ENCODE results near the gene ZNF772. TPM values are rescaled to one million over a fixed set of nuclear protein-coding genes. Genes with fewer than 3 reads are reported as not detected.

The ZNF772 gene
- total RNA-seq, 8 experiments from 2014 or later = 7.4 to 33.0 (median 19.7) TPM

GRCh38 chr19:57466489-57466888, 10.9 kb downstream of the ZNF772 start:
- ATAC-seq (replicated peaks in 6 of 8) = no peak
- H3K27ac ChIP-seq = no peak overlapping the region
- WGBS, 10 experiments = 76 to 100% (median 90%) methylated on average over 1 to 4 of the region's 5 CpGs; no CpG with 5 or more reads in 4 of the 10 experiments
- in situ Hi-C loops (cut with MboI; ENCODE audit: low pct_unique_long_range_greater_than_20kb in 2 of 9, low sequenced_read_pairs in 9 of 9, unreplicated experiment in 9 of 9) = no loop called here
- H3K4me1 ChIP-seq (replicated peaks in 1 of 2) = no peaks in the 10 kb centered on the region
- H3K4me3 ChIP-seq = no peak overlapping the region

GRCh38 chr19:57465680-57466381, 11.5 kb downstream of the ZNF772 start:
- in situ Hi-C loops (cut with MboI; ENCODE audit: low pct_unique_long_range_greater_than_20kb in 2 of 9, low sequenced_read_pairs in 9 of 9, unreplicated experiment in 9 of 9) = no loop called here
- ATAC-seq (replicated peaks in 6 of 8) = peak in 3 of 8 experiments; percentile 52 to 99 (median 77)
- no peak overlapping the region for H3K4me3 ChIP-seq
- H3K27ac ChIP-seq = no peak overlapping the region
- 14 to 100% (median 63%) methylated on average over 1 to 4 of the region's 5 CpGs; no CpG with 5 or more reads in 5 of the 10 experiments for WGBS, 10 experiments
- H3K4me1 ChIP-seq (replicated peaks in 1 of 2) = no peaks in the 10 kb centered on the region

GRCh38 chr19:57452307-57452706, 25.1 kb downstream of the ZNF772 start:
- in situ Hi-C loops (cut with MboI; ENCODE audit: low pct_unique_long_range_greater_than_20kb in 2 of 9, low sequenced_read_pairs in 9 of 9, unreplicated experiment in 9 of 9) = no loop called here
- no peak overlapping the region for H3K4me3 ChIP-seq
- H3K4me1 ChIP-seq (replicated peaks in 1 of 2) = no peaks in the 10 kb centered on the region
- H3K27ac ChIP-seq = no peak overlapping the region
- 85 to 100% (median 96%) methylated on average over 1 to 3 of the region's 3 CpGs; no CpG with 5 or more reads in 3 of the 10 experiments for WGBS, 10 experiments
- ATAC-seq (replicated peaks in 6 of 8) = no peak

GRCh38 chr19:57443121-57443696, 34.2 kb downstream of the ZNF772 start:
- in situ Hi-C loops (cut with MboI; ENCODE audit: low pct_unique_long_range_greater_than_20kb in 2 of 9, low sequenced_read_pairs in 9 of 9, unreplicated experiment in 9 of 9) = no loop called here
- 30 to 100% (median 92%) methylated on average over 1 to 3 of the region's 5 CpGs; no CpG with 5 or more reads in 2 of the 10 experiments for WGBS, 10 experiments
- no peak for ATAC-seq (replicated peaks in 6 of 8)
- Histone ChIP-seq H3K27ac (no peak overlapping the region), H3K4me1 (replicated peaks in 1 of 2) (no peaks in the 10 kb centered on the region), H3K4me3 (no peak overlapping the region)

GRCh38 chr19:57441979-57442752, 35.2 kb downstream of the ZNF772 start:
- 67 to 100% (median 92%) methylated on average over 1 to 5 of the region's 7 CpGs; no CpG with 5 or more reads in 1 of the 10 experiments for WGBS, 10 experiments
- Histone ChIP-seq H3K27ac (no peak overlapping the region), H3K4me1 (replicated peaks in 1 of 2) (no peaks in the 10 kb centered on the region), H3K4me3 (no peak overlapping the region)
- in situ Hi-C loops (cut with MboI; ENCODE audit: low pct_unique_long_range_greater_than_20kb in 2 of 9, low sequenced_read_pairs in 9 of 9, unreplicated experiment in 9 of 9) = no loop called here
- no peak for ATAC-seq (replicated peaks in 6 of 8)

- in situ Hi-C loops (cut with MboI; ENCODE audit: low pct_unique_long_range_greater_than_20kb in 2 of 9, low sequenced_read_pairs in 9 of 9, unreplicated experiment in 9 of 9) = no loop called here
- 80 to 100% (median 88%) methylated on average over 1 to 8 of the region's 9 CpGs; no CpG with 5 or more reads in 1 of the 10 experiments for WGBS, 10 experiments
- peaks cover 9 to 13% of the 10 kb centered on the region in 2 donors for H3K4me1 ChIP-seq (replicated peaks in 1 of 2)
- no peak overlapping the region for H3K27ac ChIP-seq
- no peak for ATAC-seq (replicated peaks in 6 of 8)
- no peak overlapping the region for H3K4me3 ChIP-seq
These were observed 38.4 kb downstream of the ZNF772 start for GRCh38 chr19:57438925-57439324.

GRCh38 chr19:57437931-57438330, 39.4 kb downstream of the ZNF772 start:
- Histone ChIP-seq H3K27ac (no peak overlapping the region), H3K4me3 (no peak overlapping the region), H3K4me1 (replicated peaks in 1 of 2) (peaks cover 9 to 14% of the 10 kb centered on the region in 2 donors)
- 42 to 100% (median 84%) methylated on average over 1 to 4 of the region's 4 CpGs; no CpG with 5 or more reads in 3 of the 10 experiments for WGBS, 10 experiments
- in situ Hi-C loops (cut with MboI; ENCODE audit: low pct_unique_long_range_greater_than_20kb in 2 of 9, low sequenced_read_pairs in 9 of 9, unreplicated experiment in 9 of 9) = no loop called here
- ATAC-seq (replicated peaks in 6 of 8) = no peak

- Histone ChIP-seq H3K27ac (no peak overlapping the region), H3K4me1 (replicated peaks in 1 of 2) (peaks cover 9 to 14% of the 10 kb centered on the region in 2 donors), H3K4me3 (peak overlapping the region; percentile 55 to 89 (median 70))
- in situ Hi-C loops (cut with MboI; ENCODE audit: low pct_unique_long_range_greater_than_20kb in 2 of 9, low sequenced_read_pairs in 9 of 9, unreplicated experiment in 9 of 9) = no loop called here
- whole genome bisulfite sequencing, 10 experiments = 33 to 100% (median 44%) methylated on average over 1 of the region's 1 CpG; no CpG with 5 or more reads in 5 of the 10 experiments
- no peak for ATAC-seq (replicated peaks in 6 of 8)
These were observed 40.9 kb downstream of the ZNF772 start for GRCh38 chr19:57436417-57436816.

GRCh38 chr19:57435062-57435978, 42.0 kb downstream of the ZNF772 start, which contains the start of gene ZNF749:
Gene ZNF749 (plus strand): TSS chr19:57435325. CDS start chr19:57435579, 254 bp downstream.
- H3K4me3 ChIP-seq = peak within 1 kb of the TSS; percentile 55 to 89 (median 70)
- peak; percentile 94 to 99 (median 98) for ATAC-seq (replicated peaks in 6 of 8)
- 0 to 2% (median 0%) methylated on average over 1 to 19 of the region's 61 CpGs; no CpG with 5 or more reads in 1 of the 10 experiments for WGBS, 10 experiments
- in situ Hi-C loops (cut with MboI; ENCODE audit: low pct_unique_long_range_greater_than_20kb in 2 of 9, low sequenced_read_pairs in 9 of 9, unreplicated experiment in 9 of 9) = no loop called here
- H3K27ac ChIP-seq = peak within 1 kb of the TSS; percentile 53 to 69
- H3K4me1 ChIP-seq (replicated peaks in 1 of 2) = peaks cover 9 to 14% of the 10 kb centered on the region in 2 donors

- Histone ChIP-seq H3K27ac (peak overlapping the region; percentile 45 to 53), H3K4me3 (peak overlapping the region; percentile 55 to 89 (median 70)), H3K4me1 (replicated peaks in 1 of 2) (peaks cover 9 to 14% of the 10 kb centered on the region in 2 donors)
- ATAC-seq (replicated peaks in 6 of 8) = peak in 4 of 8 experiments; percentile 11 to 33 (median 26)
- WGBS, 10 experiments = 0 to 78% (median 21%) methylated on average over 2 to 11 of the region's 15 CpGs
- in situ Hi-C loops (cut with MboI; ENCODE audit: low pct_unique_long_range_greater_than_20kb in 2 of 9, low sequenced_read_pairs in 9 of 9, unreplicated experiment in 9 of 9) = no loop called here
These were observed 42.8 kb downstream of the ZNF772 start for GRCh38 chr19:57434386-57435061.

- no peak overlapping the region for H3K4me3 ChIP-seq
- H3K27ac ChIP-seq = no peak overlapping the region
- WGBS, 10 experiments = 86 to 100% (median 96%) methylated on average over 2 to 3 of the region's 3 CpGs; no CpG with 5 or more reads in 2 of the 10 experiments
- in situ Hi-C loops (cut with MboI; ENCODE audit: low pct_unique_long_range_greater_than_20kb in 2 of 9, low sequenced_read_pairs in 9 of 9, unreplicated experiment in 9 of 9) = no loop called here
- no peaks in the 10 kb centered on the region for H3K4me1 ChIP-seq (replicated peaks in 1 of 2)
- no peak for ATAC-seq (replicated peaks in 6 of 8)
These were observed 56.3 kb downstream of the ZNF772 start for GRCh38 chr19:57421037-57421436.

- in situ Hi-C loops (cut with MboI; ENCODE audit: low pct_unique_long_range_greater_than_20kb in 2 of 9, low sequenced_read_pairs in 9 of 9, unreplicated experiment in 9 of 9) = no loop called here
- no peak for ATAC-seq (replicated peaks in 6 of 8)
- Histone ChIP-seq H3K4me3 (no peak overlapping the region), H3K4me1 (replicated peaks in 1 of 2) (no peaks in the 10 kb centered on the region), H3K27ac (no peak overlapping the region)
- 100% methylated on average over 1 to 3 of the region's 4 CpGs; no CpG with 5 or more reads in 4 of the 10 experiments for WGBS, 10 experiments
These were observed 57.9 kb downstream of the ZNF772 start for GRCh38 chr19:57419439-57419838.
